Smooth muscle cell (in vitro differentiated cells): ENCODE measurements around the gene NOL4L. TPM values are rescaled to one million over a fixed set of nuclear protein-coding genes. Genes with fewer than 3 reads are reported as not detected.

ENCODE experiments used
- DNase-seq: peaks from one replicate; lab custom pipeline; 2025; ENCODE audit not compliant: unreplicated experiment; lab: John Stamatoyannopoulos, UW
- H2AFZ ChIP-seq: fragments of 200-600 bp; sonication (generic); 2 replicates; pipeline ENCODE4 v1.6.0; 2016; ENCODE audit warnings: antibody characterized with exemption, low read depth, mild to moderate bottlenecking
- H3F3A ChIP-seq: fragments of 200-600 bp; sonication (generic); 2 replicates; pipeline ENCODE4 v1.6.0; 2017; ENCODE audit warnings: antibody characterized with exemption, low read depth
- H3K27ac ChIP-seq: fragments of 200-600 bp; sonication (generic); 2 replicates; pipeline ENCODE4 v1.5.1; 2016; ENCODE audit warnings: low read depth, mild to moderate bottlenecking
- H3K27me3 ChIP-seq: fragments of 200-600 bp; sonication (generic); 2 replicates; pipeline ENCODE4 v1.6.1; 2016; ENCODE audit warnings: low read depth, mild to moderate bottlenecking
- H3K36me3 ChIP-seq: fragments of 200-600 bp; sonication (generic); 2 replicates; pipeline ENCODE4 v1.5.1; 2016; ENCODE audit warnings: low read depth
- H3K4me1 ChIP-seq: fragments of 200-600 bp; sonication (generic); 2 replicates; pipeline ENCODE4 v1.5.1; 2016; ENCODE audit warnings: low read depth
- H3K4me2 ChIP-seq: fragments of 200-600 bp; sonication (generic); 2 replicates; pipeline ENCODE4 v1.6.0; 2016; ENCODE audit warnings: mild to moderate bottlenecking
- H3K4me3 ChIP-seq: fragments of 200-600 bp; sonication (generic); 2 replicates; pipeline ENCODE4 v1.5.1; 2016; ENCODE audit warnings: mild to moderate bottlenecking
- H3K79me2 ChIP-seq: fragments of 200-600 bp; sonication (generic); 2 replicates; pipeline ENCODE4 v1.6.0; 2016; ENCODE audit warnings: low read depth, mild to moderate bottlenecking
- H3K9ac ChIP-seq: fragments of 200-600 bp; sonication (generic); 2 replicates; pipeline ENCODE4 v1.6.0; 2016; ENCODE audit warnings: low read depth
- H3K9me3 ChIP-seq: fragments of 200-600 bp; sonication (generic); replicated peaks from 2 replicates; pipeline ENCODE4 v1.5.1; 2016; ENCODE audit warnings: low read depth
- H4K20me1 ChIP-seq: fragments of 200-600 bp; sonication (generic); 2 replicates; pipeline ENCODE4 v1.6.0; 2016; ENCODE audit warnings: low read depth
- CTCF ChIP-seq: fragments of 200-600 bp; sonication (generic); IDR thresholded peaks from 2 replicates; pipeline ENCODE4 v1.5.1; 2017; ENCODE audit warnings: borderline replicate concordance, mild to moderate bottlenecking, antibody characterized with exemption; ENCODE audit not compliant: insufficient read depth, poor library complexity, severe bottlenecking
- whole genome bisulfite sequencing: methylation state at CpG from one replicate; pipeline ENCODE4 v1.1.7; 2016; ENCODE audit warnings: low lambda C conversion rate; 5-methylcytosine and 5-hydroxymethylcytosine counted together
- polyA plus RNA-seq: library from polyadenylated mRNA; unstranded; fragments of >200 nt; fragmentation: Nextera tagmentation; extraction: Ambion mirVana; gene quantifications from 2 replicates; pipeline ENCODE4 v1.2.1, GENCODE V29; 2016
- total RNA-seq: library from RNA; depleted of rRNA; stranded (reverse); fragments of >200 nt; gene quantifications from 2 replicates; pipeline ENCODE4 v1.2.3, GENCODE V29; 2014

NOL4L gene
- total and polyA plus RNA-seq, 2 experiments from 2014 or later, result 26.0 to 26.2 TPM

GRCh38 chr20:32626859-32627636, 41.9 kb upstream of the NOL4L start:
- 89% methylated on average over 20 of the region's 26 CpGs for WGBS
- peaks cover 14% of the 10 kb centered on the region for H3K4me1 ChIP-seq

GRCh38 chr20:32626407-32626806, 41.3 kb upstream of the NOL4L start:
- WGBS, result 96% methylated on average over 3 of the region's 3 CpGs
- H3K27me3 ChIP-seq, result no peaks in the 10 kb centered on the region
- H3K79me2 ChIP-seq, result no peaks in the 10 kb centered on the region
- no peaks in the 10 kb centered on the region for H4K20me1 ChIP-seq
- H3K27ac ChIP-seq, result no peak overlapping the region
- no peaks in the 10 kb centered on the region for H3F3A ChIP-seq
- no peaks in the 10 kb centered on the region for H3K9me3 ChIP-seq
- H3K4me3 ChIP-seq, result no peak overlapping the region
- H2AFZ ChIP-seq, result no peak overlapping the region
- H3K4me1 ChIP-seq, result peaks cover 14% of the 10 kb centered on the region
- no peak for TF ChIP-seq CTCF
- no peak for DNase-seq
- H3K36me3 ChIP-seq, result no peaks in the 10 kb centered on the region
- H3K9ac ChIP-seq, result no peak overlapping the region
- H3K4me2 ChIP-seq, result no peak overlapping the region

More at GRCh38 chr20:32626859-32627636, 41.9 kb upstream of the NOL4L start:
- Histone ChIP-seq H3K27me3 (no peaks in the 10 kb centered on the region), H3K27ac (no peak overlapping the region), H3F3A (no peaks in the 10 kb centered on the region), H3K9me3 (no peaks in the 10 kb centered on the region), H3K4me3 (no peak overlapping the region), H3K36me3 (no peaks in the 10 kb centered on the region), H2AFZ (no peak overlapping the region), H3K79me2 (no peaks in the 10 kb centered on the region), H3K9ac (no peak overlapping the region), H3K4me2 (peak overlapping the region; percentile 54), H4K20me1 (no peaks in the 10 kb centered on the region)
- DNase-seq, result no peak
- TF ChIP-seq CTCF, result no peak

- Histone ChIP-seq H4K20me1 (no peaks in the 10 kb centered on the region), H3K36me3 (no peaks in the 10 kb centered on the region), H3K9me3 (no peaks in the 10 kb centered on the region), H3F3A (no peaks in the 10 kb centered on the region), H3K4me2 (no peak overlapping the region), H3K4me3 (no peak overlapping the region), H2AFZ (no peak overlapping the region), H3K9ac (no peak overlapping the region), H3K4me1 (peaks cover 14% of the 10 kb centered on the region), H3K27ac (no peak overlapping the region), H3K27me3 (no peaks in the 10 kb centered on the region), H3K79me2 (no peaks in the 10 kb centered on the region)
- no peak for DNase-seq
- WGBS, result 88% methylated on average over 18 of the region's 18 CpGs
- TF ChIP-seq CTCF, result no peak
Observed at GRCh38 chr20:32625996-32626395, 40.9 kb upstream of the NOL4L start.
